Measurements from ENCODE around the gene OSTN.

DNA sequence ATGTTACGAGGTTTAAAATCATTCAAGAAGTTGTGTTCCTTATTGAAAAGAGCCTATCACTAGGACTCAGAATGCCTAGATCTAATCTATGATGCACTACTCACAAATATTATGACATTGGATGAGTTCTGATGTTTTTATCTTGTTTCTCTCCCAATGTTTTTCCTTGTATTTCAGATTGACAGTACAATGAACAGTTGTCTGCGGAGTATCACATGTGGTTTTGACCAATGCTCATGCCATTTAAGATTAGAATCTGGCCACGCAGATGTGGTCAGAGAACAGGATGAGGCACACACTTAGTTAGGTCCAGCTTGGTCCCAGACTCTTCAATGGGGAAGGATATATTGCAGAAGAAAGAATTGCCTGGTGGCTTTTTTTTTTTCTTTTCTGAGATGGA lies 104.6 kb downstream of the OSTN start:
- TF ChIP-seq CTCF (IDR thresholded peaks at IDR 0.05) (no peak), POLR2A (IDR thresholded peaks at IDR 0.05) (no peak)
